Activated T-helper 1 cell treated with anti-CD3 and anti-CD28 coated beads, Interleukin-12 subunit alpha, Interleukin-12 subunit beta, Interleukin-2, Interleukin-4 antibody, amounts not matched to agents 30 ng/mL and 10 ng/mL and 1 ng/mL, durations not matched to agents 14 hours and 24 hours and 36 hours (primary cell): ENCODE results near the gene VEZF1. TPM values are rescaled to one million over a fixed set of nuclear protein-coding genes. Genes with fewer than 3 reads are reported as not detected.

Experiments
- DNase-seq: peaks from one replicate; pipeline ENCODE4 v3.0.0; 2021; ENCODE audit warnings: low spot score
- H3K27ac Mint-ChIP-seq: one replicate; pipeline ENCODE4 v1.8.0; 2021; ENCODE audit warnings: mild to moderate bottlenecking, mixed read lengths
- H3K27me3 Mint-ChIP-seq: one replicate; pipeline ENCODE4 v1.8.0; 2022; ENCODE audit warnings: mild to moderate bottlenecking, moderate library complexity, mixed read lengths; ENCODE audit not compliant: insufficient read depth
- H3K36me3 Mint-ChIP-seq: one replicate; pipeline ENCODE4 v1.8.0; 2021; ENCODE audit warnings: low read depth, mixed read lengths
- H3K4me1 Mint-ChIP-seq: one replicate; pipeline ENCODE4 v1.8.0; 2021; ENCODE audit warnings: low read depth, mixed read lengths
- H3K4me3 Mint-ChIP-seq: one replicate; pipeline ENCODE4 v1.8.0; 2021; ENCODE audit warnings: mild to moderate bottlenecking, moderate library complexity, mixed read lengths
- H3K9me3 Mint-ChIP-seq: one replicate; pipeline ENCODE4 v1.8.0; 2021; ENCODE audit warnings: mixed read lengths
- intact Hi-C: fragments of 100-400 bp; cut with micrococcal nuclease; formaldehyde crosslinking; loops from one replicate; pipeline ENCODE4 v1.15.1; 2024
- total RNA-seq: library from RNA; stranded (reverse); gene quantifications from 2 replicates; pipeline ENCODE4 v1.2.3, GENCODE V29; 2022

VEZF1 gene, protein sequence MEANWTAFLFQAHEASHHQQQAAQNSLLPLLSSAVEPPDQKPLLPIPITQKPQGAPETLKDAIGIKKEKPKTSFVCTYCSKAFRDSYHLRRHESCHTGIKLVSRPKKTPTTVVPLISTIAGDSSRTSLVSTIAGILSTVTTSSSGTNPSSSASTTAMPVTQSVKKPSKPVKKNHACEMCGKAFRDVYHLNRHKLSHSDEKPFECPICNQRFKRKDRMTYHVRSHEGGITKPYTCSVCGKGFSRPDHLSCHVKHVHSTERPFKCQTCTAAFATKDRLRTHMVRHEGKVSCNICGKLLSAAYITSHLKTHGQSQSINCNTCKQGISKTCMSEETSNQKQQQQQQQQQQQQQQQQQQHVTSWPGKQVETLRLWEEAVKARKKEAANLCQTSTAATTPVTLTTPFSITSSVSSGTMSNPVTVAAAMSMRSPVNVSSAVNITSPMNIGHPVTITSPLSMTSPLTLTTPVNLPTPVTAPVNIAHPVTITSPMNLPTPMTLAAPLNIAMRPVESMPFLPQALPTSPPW
- total RNA-seq, result 37.7 and 41.2 TPM in 2 replicates

- Mint-ChIP-seq H3K27me3 (no peaks in the 10 kb centered on the region), H3K36me3 (peaks cover 24% of the 10 kb centered on the region), H3K4me3 (peak within 1 kb of the TSS; percentile 93), H3K9me3 (no peaks in the 10 kb centered on the region), H3K27ac (peak within 1 kb of the TSS; percentile 93), H3K4me1 (peaks cover 64% of the 10 kb centered on the region)
- DNase-seq, result peak; percentile 72
- intact Hi-C loops, result loop anchor here (1.0 to 5.0 kb wide), 7 partner anchors 8 to 137 kb away; partner anchors contain the start of genes DYNLL2, MRPS23 and SRSF1
Measured at GRCh38 chr17:57987581-57988300, at the start of gene VEZF1. TSS of gene VEZF1 (minus strand) at chr17:57988254. CDS start at chr17:57988111, 143 bp downstream.

DNA sequence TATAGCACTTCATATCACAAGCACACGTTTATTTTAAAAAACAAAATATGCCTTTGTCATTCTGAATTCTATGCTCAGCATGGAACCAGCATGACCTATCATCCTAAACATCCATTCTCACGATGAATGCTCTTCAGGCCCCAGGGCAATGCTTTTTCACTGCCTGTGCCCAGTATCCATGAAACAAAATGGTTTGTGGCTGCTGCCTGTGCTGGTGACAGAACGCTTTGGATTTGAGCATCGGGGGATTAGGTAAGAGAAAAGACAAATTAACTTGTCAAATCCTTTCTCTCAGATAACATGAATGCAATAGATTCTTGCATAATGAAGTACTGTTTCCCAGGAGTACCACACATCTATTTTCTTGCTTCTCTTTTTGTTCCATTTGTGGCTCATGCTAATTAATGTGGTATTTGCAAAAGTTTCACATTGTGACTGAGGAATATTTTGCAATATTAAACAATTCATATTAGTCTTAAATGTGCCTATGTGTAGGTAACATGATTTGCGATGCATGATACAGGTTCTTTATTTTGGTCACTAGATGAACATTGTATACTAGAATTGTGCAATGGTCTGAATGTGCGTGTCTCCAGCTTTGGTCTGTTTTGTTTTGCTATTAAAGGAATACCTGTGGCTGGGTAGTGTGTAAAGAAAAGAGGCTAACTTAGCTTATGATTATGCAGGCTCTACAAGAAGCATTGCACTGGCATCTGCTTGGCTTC, 44.8 kb upstream of the VEZF1 start:
- no peak overlapping the region for H3K4me3 Mint-ChIP-seq
- peaks cover 18% of the 10 kb centered on the region for H3K27me3 Mint-ChIP-seq
- H3K4me1 Mint-ChIP-seq, result no peaks in the 10 kb centered on the region
- intact Hi-C loops, result no loop called here
- no peaks in the 10 kb centered on the region for H3K9me3 Mint-ChIP-seq
- no peak for DNase-seq
- H3K27ac Mint-ChIP-seq, result no peak overlapping the region
- H3K36me3 Mint-ChIP-seq, result no peaks in the 10 kb centered on the region

- Mint-ChIP-seq H3K4me3 (no peak overlapping the region), H3K27ac (no peak overlapping the region), H3K36me3 (no peaks in the 10 kb centered on the region), H3K4me1 (no peaks in the 10 kb centered on the region), H3K9me3 (no peaks in the 10 kb centered on the region), H3K27me3 (peaks cover 32% of the 10 kb centered on the region)
- no peak for DNase-seq
- intact Hi-C loops, result no loop called here
Measured at GRCh38 chr17:58028578-58028977, 40.5 kb upstream of the VEZF1 start.

DNA sequence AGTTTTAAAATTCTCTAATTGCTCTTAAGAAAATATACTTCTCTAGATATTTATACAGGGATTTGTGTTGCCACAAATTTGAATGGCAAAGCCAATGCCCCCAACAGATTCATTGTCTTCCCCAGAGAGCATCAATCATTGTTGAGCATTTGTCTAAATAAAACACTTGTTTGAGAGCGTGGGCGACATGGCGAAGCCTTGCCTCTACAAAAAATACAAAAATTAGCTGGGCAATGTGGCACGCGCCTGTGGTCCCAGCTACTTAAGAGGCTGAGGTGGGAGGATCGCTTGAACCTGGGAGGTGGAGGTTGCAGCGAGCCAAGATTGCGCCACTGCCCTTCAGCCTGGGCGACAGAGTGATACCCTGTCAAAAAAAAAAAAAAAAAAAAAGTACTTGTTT, 32.3 kb upstream of the VEZF1 start:
- DNase-seq, result no peak
- Mint-ChIP-seq H3K27ac (no peak overlapping the region), H3K4me1 (no peaks in the 10 kb centered on the region), H3K36me3 (no peaks in the 10 kb centered on the region), H3K4me3 (no peak overlapping the region), H3K27me3 (peaks cover 24% of the 10 kb centered on the region), H3K9me3 (no peaks in the 10 kb centered on the region)
- intact Hi-C loops, result no loop called here

DNA sequence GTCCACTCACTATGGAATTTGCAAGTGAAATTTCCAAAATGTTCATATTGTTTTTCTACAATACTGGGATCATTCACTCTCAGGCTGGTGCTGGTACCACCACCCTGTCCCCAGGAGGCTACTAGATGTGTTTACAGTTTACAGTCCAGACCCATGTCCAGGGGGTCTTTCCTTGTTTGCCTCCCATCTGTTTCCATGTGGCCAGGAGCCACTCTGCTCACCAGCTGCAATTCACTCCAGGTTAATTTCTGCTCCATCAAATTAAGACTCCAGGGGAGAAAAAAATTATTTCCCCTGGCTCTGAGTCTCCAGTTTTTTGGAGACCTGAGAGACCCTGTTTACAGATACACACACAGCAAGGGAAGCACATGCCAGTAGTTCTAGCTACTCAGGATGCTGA, 31.5 kb upstream of the VEZF1 start:
- H3K27ac Mint-ChIP-seq, result no peak overlapping the region
- no peaks in the 10 kb centered on the region for H3K9me3 Mint-ChIP-seq
- H3K27me3 Mint-ChIP-seq, result peaks cover 18% of the 10 kb centered on the region
- no peaks in the 10 kb centered on the region for H3K36me3 Mint-ChIP-seq
- no peak overlapping the region for H3K4me3 Mint-ChIP-seq
- H3K4me1 Mint-ChIP-seq, result no peaks in the 10 kb centered on the region
- intact Hi-C loops, result no loop called here
- DNase-seq, result no peak

DNA sequence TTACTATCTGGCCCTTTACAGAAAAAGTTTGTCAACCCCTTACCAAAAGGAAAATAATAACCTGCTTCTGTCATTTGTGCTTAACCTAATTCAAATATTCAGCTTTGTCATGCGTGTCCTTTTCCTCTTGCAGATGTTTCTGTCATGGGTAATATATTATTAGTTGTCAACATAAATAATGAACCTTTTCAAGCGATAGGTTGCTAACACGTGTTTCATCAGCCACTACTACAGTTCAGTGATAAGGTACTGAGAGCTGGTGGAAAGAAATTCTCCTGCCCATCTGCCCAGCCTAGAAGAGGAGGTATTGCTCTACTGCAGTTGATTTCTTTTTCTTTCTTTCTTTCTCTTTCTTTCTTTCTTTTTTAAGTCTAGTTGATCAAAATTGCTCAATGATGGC, 31.0 kb upstream of the VEZF1 start:
- Mint-ChIP-seq H3K9me3 (no peaks in the 10 kb centered on the region), H3K27me3 (peaks cover 16% of the 10 kb centered on the region), H3K27ac (no peak overlapping the region), H3K36me3 (no peaks in the 10 kb centered on the region), H3K4me1 (no peaks in the 10 kb centered on the region), H3K4me3 (no peak overlapping the region)
- DNase-seq, result no peak
- intact Hi-C loops, result no loop called here

DNA sequence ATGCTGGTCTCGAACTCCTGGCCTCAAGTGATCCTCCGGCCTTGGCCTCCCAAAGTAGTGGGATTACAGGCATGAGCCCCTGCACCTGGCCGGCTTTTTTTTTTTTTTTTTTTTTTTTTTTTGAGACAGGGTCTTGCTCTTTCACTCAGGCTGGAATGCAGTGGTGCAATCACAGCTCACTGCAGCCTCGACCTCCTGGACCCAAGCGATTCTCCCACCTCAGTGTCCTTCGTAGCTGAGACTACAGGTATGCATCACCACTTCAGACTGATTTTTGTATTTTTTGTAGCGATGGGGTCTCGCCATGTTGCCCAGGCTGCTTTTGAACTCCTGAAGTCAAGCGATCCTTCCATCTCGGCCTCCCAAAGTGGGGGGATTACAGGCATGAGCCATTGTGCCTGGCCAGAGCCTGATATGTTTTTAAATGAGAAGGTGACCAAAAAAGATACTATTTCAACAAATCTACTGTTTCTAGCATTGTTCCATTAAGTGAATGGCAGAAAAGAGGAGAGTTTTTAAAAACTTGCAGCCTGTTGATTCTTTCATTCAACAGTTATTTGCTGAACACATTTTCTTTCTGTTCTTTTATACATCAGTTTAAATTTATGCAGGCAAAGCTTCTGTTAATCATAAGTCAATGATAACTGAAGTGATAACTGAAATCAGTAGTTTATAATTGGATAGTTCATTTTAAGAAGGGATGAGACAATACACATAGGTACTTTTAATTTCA, 22.2 kb upstream of the VEZF1 start:
- intact Hi-C loops, result no loop called here
- Mint-ChIP-seq H3K9me3 (no peaks in the 10 kb centered on the region), H3K4me3 (peak overlapping the region; percentile 26), H3K36me3 (peaks cover 22% of the 10 kb centered on the region), H3K27me3 (no peaks in the 10 kb centered on the region), H3K4me1 (peaks cover 32% of the 10 kb centered on the region), H3K27ac (no peak overlapping the region)
- no peak for DNase-seq

GRCh38 chr17:58007781-58008706, 20.0 kb upstream of the VEZF1 start:
- Mint-ChIP-seq H3K27ac (peak overlapping the region; percentile 99), H3K27me3 (no peaks in the 10 kb centered on the region), H3K4me3 (peak overlapping the region; percentile 99), H3K9me3 (no peaks in the 10 kb centered on the region), H3K36me3 (peaks cover 40% of the 10 kb centered on the region), H3K4me1 (peaks cover 52% of the 10 kb centered on the region)
- no peak for DNase-seq
- intact Hi-C loops, result loop anchor here (1.0 to 10.0 kb wide), 13 partner anchors 20 to 1173 kb away; partner anchors contain the start of genes AKAP1, C17orf67, DGKE and MKS1

DNA sequence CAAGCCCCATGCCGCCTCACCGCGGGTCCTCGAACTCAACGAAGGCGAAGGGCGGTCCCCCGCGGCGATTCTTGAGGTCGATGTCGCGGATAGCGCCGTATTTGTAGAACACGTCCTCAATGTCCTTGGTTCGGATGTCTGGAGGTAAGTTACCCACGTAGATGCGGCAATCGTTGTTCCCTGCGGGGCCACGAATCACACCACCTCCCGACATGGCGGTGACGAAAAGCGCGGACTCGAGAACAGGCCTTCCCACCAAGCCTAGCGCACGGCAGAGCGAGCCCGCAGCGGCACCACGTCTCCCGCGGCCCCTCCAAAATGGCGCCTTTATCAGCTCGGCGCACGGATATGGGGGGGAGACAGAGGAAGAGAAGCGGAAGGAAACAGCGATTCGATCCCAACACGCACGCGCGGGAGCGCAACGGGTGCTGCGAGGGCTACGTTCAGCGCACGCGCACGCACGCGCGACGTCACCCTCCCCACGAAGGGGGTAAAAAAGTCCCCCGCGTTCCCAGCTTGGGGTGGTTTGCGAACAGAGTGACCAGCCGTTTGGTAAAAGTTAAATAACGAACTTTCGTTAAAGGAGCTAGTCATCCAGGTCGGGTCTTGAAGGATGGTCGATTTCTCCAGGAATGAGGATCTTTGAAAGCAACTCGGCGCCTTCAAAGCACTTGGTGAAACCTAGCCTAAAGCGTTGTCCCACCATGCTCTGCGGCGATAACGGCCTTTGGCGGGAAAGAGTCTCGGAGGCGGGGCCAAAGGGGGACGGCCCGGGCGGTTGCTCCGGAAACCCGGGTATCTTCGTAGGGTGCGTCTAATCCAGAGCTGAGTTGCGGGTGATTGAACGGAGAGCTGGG, 19.1 kb upstream of the VEZF1 start, which contains the start of gene SRSF1:
Gene SRSF1 (minus strand): TSS at position 323 of the 857 bp plus-strand sequence. CDS start 109 bp downstream, at position 214.
- H3K4me3 Mint-ChIP-seq, result peak within 1 kb of the TSS; percentile 99
- no peaks in the 10 kb centered on the region for H3K27me3 Mint-ChIP-seq
- H3K9me3 Mint-ChIP-seq, result no peaks in the 10 kb centered on the region
- H3K27ac Mint-ChIP-seq, result peak within 1 kb of the TSS; percentile 99
- DNase-seq, result peak; percentile 97
- H3K36me3 Mint-ChIP-seq, result peaks cover 47% of the 10 kb centered on the region
- peaks cover 61% of the 10 kb centered on the region for H3K4me1 Mint-ChIP-seq
- intact Hi-C loops, result loop anchor here (1.0 to 10.0 kb wide), 13 partner anchors 19 to 1172 kb away; partner anchors contain the start of genes AKAP1, C17orf67, DGKE and MKS1

GRCh38 chr17:58006560-58006923, 18.5 kb upstream of the VEZF1 start:
- Mint-ChIP-seq H3K4me1 (peaks cover 67% of the 10 kb centered on the region), H3K4me3 (peak overlapping the region; percentile 99), H3K27me3 (no peaks in the 10 kb centered on the region), H3K9me3 (no peaks in the 10 kb centered on the region), H3K36me3 (peaks cover 49% of the 10 kb centered on the region), H3K27ac (peak overlapping the region; percentile 99)
- intact Hi-C loops, result loop anchor here (2.0 to 10.0 kb wide), 9 partner anchors 106 to 1172 kb away; partner anchors contain the start of genes C17orf67, DGKE, MKS1 and TRIM25
- DNase-seq, result peak; percentile 42
